Measurements from ENCODE around the gene TTC3. TPM values are rescaled to one million over a fixed set of nuclear protein-coding genes. Genes with fewer than 3 reads are reported as not detected.
"Not testable (repeated sequence)": the region's sequence is repeated elsewhere in the genome, so short reads cannot be mapped to it uniquely, and the experiment has no call there.

Gene TTC3
- total and polyA plus RNA-seq, 5 donors from 2014 or later = 34.3 to 91.0 (median 59.4) TPM

GRCh38 chr21:37047079-37047478 is 26.0 kb upstream of the TTC3 start:
- ATAC-seq (ENCODE audit: low read depth in 2 of 2) = no peak
- no peak overlapping the region for H3K27ac Mint-ChIP-seq
- H3K27me3 ChIP-seq (ENCODE audit: control insufficient read depth, insufficient read depth, low read length) = no peaks in the 10 kb centered on the region
- H3K4me3 Mint-ChIP-seq = no peak overlapping the region
- no peak overlapping the region for H3K27ac ChIP-seq (ENCODE audit: insufficient read depth, low read length, poor library complexity, severe bottlenecking)
- H3K36me3 Mint-ChIP-seq = no peaks in the 10 kb centered on the region
- DNase-seq = no peak
- H3K9me3 Mint-ChIP-seq = peaks cover 0 to 2% (median 0%) of the 10 kb centered on the region in 7 donors
- H3K4me1 Mint-ChIP-seq = peaks cover 0 to 7% (median under 1%) of the 10 kb centered on the region in 4 donors
- no peaks in the 10 kb centered on the region for H3K9me3 ChIP-seq (ENCODE audit: control insufficient read depth in 2 of 2, low read length in 2 of 2)
- no peaks in the 10 kb centered on the region for H3K27me3 Mint-ChIP-seq
- H3K4me3 ChIP-seq (ENCODE audit: low read depth, low read length) = no peak overlapping the region
- H3K4me1 ChIP-seq (ENCODE audit: control insufficient read depth, insufficient read depth, low read length, poor library complexity, severe bottlenecking) = no peaks in the 10 kb centered on the region
- H3K36me3 ChIP-seq (ENCODE audit: control insufficient read depth, insufficient read depth, low read length) = no peaks in the 10 kb centered on the region

DNA sequence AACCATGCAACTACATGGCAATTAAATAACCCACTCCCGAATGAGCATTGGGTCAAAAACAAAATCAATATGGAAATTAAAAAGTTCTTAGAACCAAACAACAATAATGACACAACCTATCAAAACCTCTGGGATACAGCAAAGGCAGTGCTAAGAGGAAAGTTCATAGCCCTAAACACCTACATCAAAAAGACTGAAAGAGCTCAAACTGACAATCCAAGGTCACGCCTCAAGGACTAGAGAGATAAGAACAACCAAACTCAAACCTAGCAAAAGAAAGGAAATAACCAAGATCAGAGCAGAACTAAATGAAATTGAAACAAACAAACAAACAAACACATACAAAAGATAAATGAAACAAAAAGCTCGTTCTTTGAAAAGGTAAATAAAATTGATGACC is 23.3 kb upstream of the TTC3 start:
- H3K36me3 ChIP-seq (ENCODE audit: control insufficient read depth, insufficient read depth, low read length); H3K27ac ChIP-seq (ENCODE audit: insufficient read depth, low read length, poor library complexity, severe bottlenecking); H3K9me3 ChIP-seq (ENCODE audit: control insufficient read depth in 2 of 2, low read length in 2 of 2); H3K4me3 Mint-ChIP-seq; H3K27ac Mint-ChIP-seq; H3K27me3 ChIP-seq (ENCODE audit: control insufficient read depth, insufficient read depth, low read length); H3K4me1 ChIP-seq (ENCODE audit: control insufficient read depth, insufficient read depth, low read length, poor library complexity, severe bottlenecking); H3K4me3 ChIP-seq (ENCODE audit: low read depth, low read length); H3K27me3 Mint-ChIP-seq; H3K36me3 Mint-ChIP-seq; H3K4me1 Mint-ChIP-seq; H3K9me3 Mint-ChIP-seq; DNase-seq; ATAC-seq (ENCODE audit: low read depth in 2 of 2): not testable (repeated sequence)

GRCh38 chr21:37055271-37055855 is 17.7 kb upstream of the TTC3 start:
- DNase-seq (no peak), ATAC-seq (ENCODE audit: low read depth in 2 of 2) (no peak)
- no peaks in the 10 kb centered on the region for H3K9me3 ChIP-seq (ENCODE audit: control insufficient read depth in 2 of 2, low read length in 2 of 2)
- H3K9me3 Mint-ChIP-seq = peaks cover 0 to 2% (median 0%) of the 10 kb centered on the region in 7 donors
- H3K36me3 Mint-ChIP-seq = no peaks in the 10 kb centered on the region
- H3K4me1 Mint-ChIP-seq = no peaks in the 10 kb centered on the region
- H3K4me3 Mint-ChIP-seq = no peak overlapping the region
- no peak overlapping the region for H3K27ac ChIP-seq (ENCODE audit: insufficient read depth, low read length, poor library complexity, severe bottlenecking)
- H3K27me3 Mint-ChIP-seq = peaks cover 16% of the 10 kb centered on the region
- H3K27ac Mint-ChIP-seq = no peak overlapping the region
- H3K4me1 ChIP-seq (ENCODE audit: control insufficient read depth, insufficient read depth, low read length, poor library complexity, severe bottlenecking) = no peaks in the 10 kb centered on the region
- H3K4me3 ChIP-seq (ENCODE audit: low read depth, low read length) = no peak overlapping the region
- peaks cover 3% of the 10 kb centered on the region for H3K27me3 ChIP-seq (ENCODE audit: control insufficient read depth, insufficient read depth, low read length)
- no peaks in the 10 kb centered on the region for H3K36me3 ChIP-seq (ENCODE audit: control insufficient read depth, insufficient read depth, low read length)

DNA sequence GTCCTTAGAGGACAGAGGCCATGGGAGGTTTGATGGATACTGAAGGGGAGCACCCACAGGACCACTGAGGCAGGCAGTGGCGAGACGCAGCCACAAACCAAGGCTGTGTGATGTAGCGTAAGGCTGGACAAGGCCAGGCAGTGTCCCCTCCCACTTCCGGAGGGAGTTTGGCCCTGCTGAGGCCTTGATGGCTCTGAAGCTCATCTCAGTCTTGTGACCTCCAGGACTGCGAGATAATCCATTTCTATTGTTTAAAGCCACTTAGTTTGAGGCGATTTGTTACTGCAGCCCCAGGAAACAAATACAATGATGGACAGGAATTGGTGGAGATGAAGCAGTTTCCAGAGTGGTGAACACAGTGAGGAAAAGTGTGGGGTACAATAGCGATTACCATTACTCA is 15.4 kb upstream of the TTC3 start:
- Histone ChIP-seq H3K27ac (ENCODE audit: insufficient read depth, low read length, poor library complexity, severe bottlenecking) (no peak overlapping the region), H3K4me3 (ENCODE audit: low read depth, low read length) (no peak overlapping the region), H3K27me3 (ENCODE audit: control insufficient read depth, insufficient read depth, low read length) (peaks cover 3% of the 10 kb centered on the region), H3K36me3 (ENCODE audit: control insufficient read depth, insufficient read depth, low read length) (no peaks in the 10 kb centered on the region), H3K4me1 (ENCODE audit: control insufficient read depth, insufficient read depth, low read length, poor library complexity, severe bottlenecking) (no peaks in the 10 kb centered on the region), H3K9me3 (ENCODE audit: control insufficient read depth in 2 of 2, low read length in 2 of 2) (no peaks in the 10 kb centered on the region)
- Mint-ChIP-seq H3K27ac (no peak overlapping the region), H3K9me3 (peaks cover 0 to 2% (median 0%) of the 10 kb centered on the region in 7 donors), H3K4me1 (no peaks in the 10 kb centered on the region), H3K4me3 (no peak overlapping the region), H3K27me3 (peaks cover 12% of the 10 kb centered on the region), H3K36me3 (no peaks in the 10 kb centered on the region)
- ATAC-seq (ENCODE audit: low read depth in 2 of 2) = no peak
- no peak for DNase-seq

- H3K36me3 ChIP-seq (ENCODE audit: control insufficient read depth, insufficient read depth, low read length) = no peaks in the 10 kb centered on the region
- Mint-ChIP-seq H3K36me3 (no peaks in the 10 kb centered on the region), H3K4me1 (no peaks in the 10 kb centered on the region), H3K9me3 (peaks cover 0 to 2% (median 0%) of the 10 kb centered on the region in 7 donors), H3K27me3 (peaks cover 12% of the 10 kb centered on the region), H3K27ac (no peak overlapping the region), H3K4me3 (no peak overlapping the region)
- no peaks in the 10 kb centered on the region for H3K9me3 ChIP-seq (ENCODE audit: control insufficient read depth in 2 of 2, low read length in 2 of 2)
- H3K27ac ChIP-seq (ENCODE audit: insufficient read depth, low read length, poor library complexity, severe bottlenecking) = no peak overlapping the region
- H3K4me3 ChIP-seq (ENCODE audit: low read depth, low read length) = no peak overlapping the region
- DNase-seq (no peak), ATAC-seq (ENCODE audit: low read depth in 2 of 2) (no peak)
- peaks cover 3% of the 10 kb centered on the region for H3K27me3 ChIP-seq (ENCODE audit: control insufficient read depth, insufficient read depth, low read length)
- no peaks in the 10 kb centered on the region for H3K4me1 ChIP-seq (ENCODE audit: control insufficient read depth, insufficient read depth, low read length, poor library complexity, severe bottlenecking)
These were observed 14.8 kb upstream of the TTC3 start for GRCh38 chr21:37058261-37058660.

GRCh38 chr21:37059181-37059580 is 13.9 kb upstream of the TTC3 start:
- ATAC-seq (ENCODE audit: low read depth in 2 of 2) (no peak), DNase-seq (no peak)
- H3K27ac Mint-ChIP-seq = no peak overlapping the region
- Histone ChIP-seq H3K9me3 (ENCODE audit: control insufficient read depth in 2 of 2, low read length in 2 of 2) (no peaks in the 10 kb centered on the region), H3K27me3 (ENCODE audit: control insufficient read depth, insufficient read depth, low read length) (peaks cover 3% of the 10 kb centered on the region), H3K4me3 (ENCODE audit: low read depth, low read length) (no peak overlapping the region), H3K4me1 (ENCODE audit: control insufficient read depth, insufficient read depth, low read length, poor library complexity, severe bottlenecking) (no peaks in the 10 kb centered on the region), H3K36me3 (ENCODE audit: control insufficient read depth, insufficient read depth, low read length) (no peaks in the 10 kb centered on the region), H3K27ac (ENCODE audit: insufficient read depth, low read length, poor library complexity, severe bottlenecking) (no peak overlapping the region)
- H3K4me3 Mint-ChIP-seq = no peak overlapping the region
- peaks cover 4% of the 10 kb centered on the region for H3K36me3 Mint-ChIP-seq
- peaks cover 0 to 2% (median 0%) of the 10 kb centered on the region in 7 donors for H3K9me3 Mint-ChIP-seq
- H3K4me1 Mint-ChIP-seq = no peaks in the 10 kb centered on the region
- H3K27me3 Mint-ChIP-seq = peaks cover 12% of the 10 kb centered on the region

DNA sequence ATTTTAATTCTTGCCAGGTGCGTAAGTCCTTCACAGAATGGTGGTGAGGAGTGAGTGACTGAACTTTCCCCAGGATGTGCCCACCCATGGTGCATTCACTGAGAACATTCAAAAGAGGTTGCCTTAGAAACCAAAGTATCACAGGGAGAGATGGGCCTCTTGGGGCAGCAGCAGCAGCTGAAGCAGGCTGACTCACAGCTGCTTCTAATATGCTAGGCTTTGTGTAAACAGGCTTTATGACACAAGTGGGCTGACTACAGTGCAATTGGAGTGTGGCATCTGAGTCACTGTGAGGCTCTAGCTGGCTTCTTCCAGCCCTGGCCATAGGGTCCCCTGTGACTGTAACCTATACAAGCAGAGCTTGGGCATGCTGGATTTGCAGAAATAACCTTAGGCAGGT is 12.8 kb upstream of the TTC3 start:
- Mint-ChIP-seq H3K36me3 (peaks cover 9% of the 10 kb centered on the region), H3K27me3 (peaks cover 7% of the 10 kb centered on the region), H3K4me1 (no peaks in the 10 kb centered on the region), H3K4me3 (no peak overlapping the region), H3K9me3 (peaks cover 0 to 2% (median 0%) of the 10 kb centered on the region in 7 donors), H3K27ac (peak overlapping the region in 1 of 3 donors; percentile 48)
- no peaks in the 10 kb centered on the region for H3K36me3 ChIP-seq (ENCODE audit: control insufficient read depth, insufficient read depth, low read length)
- H3K4me1 ChIP-seq (ENCODE audit: control insufficient read depth, insufficient read depth, low read length, poor library complexity, severe bottlenecking) = no peaks in the 10 kb centered on the region
- DNase-seq (no peak), ATAC-seq (ENCODE audit: low read depth in 2 of 2) (peak; percentile 42 to 55)
- H3K4me3 ChIP-seq (ENCODE audit: low read depth, low read length) = no peak overlapping the region
- H3K27ac ChIP-seq (ENCODE audit: insufficient read depth, low read length, poor library complexity, severe bottlenecking) = no peak overlapping the region
- no peaks in the 10 kb centered on the region for H3K27me3 ChIP-seq (ENCODE audit: control insufficient read depth, insufficient read depth, low read length)
- no peaks in the 10 kb centered on the region for H3K9me3 ChIP-seq (ENCODE audit: control insufficient read depth in 2 of 2, low read length in 2 of 2)

DNA sequence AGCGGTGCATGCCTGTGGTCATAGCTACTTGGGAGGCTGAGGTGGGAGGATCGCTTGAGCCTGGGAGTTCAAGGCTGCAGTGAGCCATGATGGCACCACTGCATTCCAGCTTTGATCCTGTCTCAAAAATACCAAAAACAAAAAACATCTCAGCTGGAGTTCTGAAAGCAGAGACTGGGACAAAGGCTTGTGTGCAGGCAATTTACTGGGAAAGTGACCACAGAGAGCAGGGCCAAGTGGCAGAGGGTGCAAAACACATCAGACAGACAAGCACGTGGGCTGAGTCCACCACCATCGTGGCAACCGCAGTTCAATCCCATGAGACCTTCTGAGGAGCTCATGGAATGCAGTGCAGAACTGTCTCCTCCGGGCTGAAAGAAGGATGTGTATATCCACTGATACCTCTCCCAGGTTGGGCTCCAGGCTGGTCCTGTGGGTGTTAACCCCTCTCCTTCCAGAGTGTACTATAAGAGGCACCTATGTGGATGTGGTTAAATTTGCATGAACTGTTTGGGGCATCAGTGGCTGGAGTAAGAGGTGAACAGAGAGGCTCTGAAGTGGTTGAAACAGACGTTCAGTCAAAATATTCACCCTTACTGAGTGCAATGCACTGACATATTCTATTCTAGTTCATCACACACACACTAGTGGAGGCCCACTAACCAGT is 11.0 kb upstream of the TTC3 start:
- DNase-seq (no peak), ATAC-seq (ENCODE audit: low read depth in 2 of 2) (no peak)
- Mint-ChIP-seq H3K4me1 (peaks cover 0 to 5% (median 0%) of the 10 kb centered on the region in 4 donors), H3K27me3 (peaks cover 6% of the 10 kb centered on the region), H3K4me3 (no peak overlapping the region), H3K27ac (peak overlapping the region in 1 of 3 donors; percentile 25), H3K36me3 (peaks cover 12% of the 10 kb centered on the region), H3K9me3 (no peaks in the 10 kb centered on the region)
- Histone ChIP-seq H3K9me3 (ENCODE audit: control insufficient read depth in 2 of 2, low read length in 2 of 2) (no peaks in the 10 kb centered on the region), H3K27ac (ENCODE audit: insufficient read depth, low read length, poor library complexity, severe bottlenecking) (no peak overlapping the region), H3K4me3 (ENCODE audit: low read depth, low read length) (no peak overlapping the region), H3K4me1 (ENCODE audit: control insufficient read depth, insufficient read depth, low read length, poor library complexity, severe bottlenecking) (no peaks in the 10 kb centered on the region), H3K27me3 (ENCODE audit: control insufficient read depth, insufficient read depth, low read length) (no peaks in the 10 kb centered on the region), H3K36me3 (ENCODE audit: control insufficient read depth, insufficient read depth, low read length) (no peaks in the 10 kb centered on the region)
